ENCODE data around the gene ZGPAT.
"Not testable (repeated sequence)": the region's sequence is repeated elsewhere in the genome, so short reads cannot be mapped to it uniquely, and the experiment has no call there.

Gene ZGPAT

DNA sequence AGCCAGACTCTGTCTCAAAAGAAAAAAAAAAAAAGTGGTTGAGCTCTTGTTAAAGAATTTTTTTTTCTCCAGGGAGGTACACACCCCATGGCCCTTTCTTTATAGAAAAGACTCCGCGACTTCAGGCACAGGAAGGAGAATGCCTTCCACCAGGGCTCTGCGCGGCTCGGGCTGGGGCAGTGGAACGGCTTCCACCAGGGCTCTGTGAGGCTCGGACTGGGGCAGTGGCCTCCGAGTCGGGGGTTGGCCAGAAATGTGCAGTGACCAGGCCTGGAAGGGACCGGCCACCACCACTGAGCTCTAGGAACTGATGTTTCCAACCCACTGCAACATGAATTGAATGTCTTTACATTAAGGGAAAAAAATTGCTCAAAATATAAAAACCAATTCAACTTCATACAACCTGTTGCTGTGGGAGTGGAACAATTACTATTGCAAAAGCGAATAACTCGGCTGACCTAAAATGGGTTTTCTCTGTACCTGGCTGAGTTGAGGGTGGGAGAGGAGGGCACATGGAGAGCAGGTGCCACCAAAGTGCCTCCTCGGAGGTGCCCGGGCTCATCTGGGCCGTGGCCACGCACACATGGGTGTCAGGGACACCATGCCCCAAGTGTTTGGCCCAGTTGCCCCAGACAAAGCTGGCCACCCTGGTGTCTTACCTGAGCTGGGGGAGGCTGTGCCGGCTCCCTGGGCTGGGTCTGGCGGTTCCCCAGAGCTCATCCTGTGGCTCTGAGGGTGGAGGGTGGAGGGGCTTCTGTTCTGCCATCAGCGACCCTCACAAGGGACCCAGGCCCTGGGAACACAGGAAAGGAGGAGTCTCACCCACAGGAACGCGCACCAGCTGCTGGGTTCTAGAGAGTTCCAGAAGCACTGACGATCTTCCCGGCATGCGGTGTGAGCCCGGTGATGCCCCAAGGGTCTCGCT lies 61.0 kb downstream of the ZGPAT start:
- no peak for DNase-seq

DNA sequence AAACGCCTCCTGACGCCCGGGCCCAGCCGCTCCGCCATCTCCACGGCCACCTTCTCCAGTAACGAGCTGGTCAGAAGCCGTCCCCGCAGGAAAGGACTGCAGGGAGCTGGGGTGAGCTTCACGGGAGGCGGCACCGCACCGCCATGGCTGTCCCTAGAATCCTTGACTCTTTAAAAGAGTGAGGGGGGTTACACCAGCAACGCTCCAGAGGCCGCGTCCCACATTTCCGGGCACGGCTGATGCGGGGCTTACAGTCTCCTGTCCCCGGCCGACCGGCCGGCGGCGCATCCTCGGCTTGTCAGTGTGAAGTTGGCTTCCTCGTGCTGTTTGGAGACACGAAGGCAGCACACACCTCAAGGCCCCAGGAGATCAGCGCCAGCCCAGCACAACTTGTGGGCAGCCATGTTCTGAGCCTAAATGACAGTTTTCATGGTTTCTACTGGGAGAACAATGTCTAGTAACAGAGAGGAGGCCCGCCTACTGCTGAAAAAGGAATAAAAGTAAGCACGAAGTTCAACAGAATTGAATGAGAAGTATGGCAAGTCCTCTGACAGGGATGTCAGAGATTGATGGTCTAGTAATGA lies 62.1 kb downstream of the ZGPAT start:
- DNase-seq = no peak

DNA sequence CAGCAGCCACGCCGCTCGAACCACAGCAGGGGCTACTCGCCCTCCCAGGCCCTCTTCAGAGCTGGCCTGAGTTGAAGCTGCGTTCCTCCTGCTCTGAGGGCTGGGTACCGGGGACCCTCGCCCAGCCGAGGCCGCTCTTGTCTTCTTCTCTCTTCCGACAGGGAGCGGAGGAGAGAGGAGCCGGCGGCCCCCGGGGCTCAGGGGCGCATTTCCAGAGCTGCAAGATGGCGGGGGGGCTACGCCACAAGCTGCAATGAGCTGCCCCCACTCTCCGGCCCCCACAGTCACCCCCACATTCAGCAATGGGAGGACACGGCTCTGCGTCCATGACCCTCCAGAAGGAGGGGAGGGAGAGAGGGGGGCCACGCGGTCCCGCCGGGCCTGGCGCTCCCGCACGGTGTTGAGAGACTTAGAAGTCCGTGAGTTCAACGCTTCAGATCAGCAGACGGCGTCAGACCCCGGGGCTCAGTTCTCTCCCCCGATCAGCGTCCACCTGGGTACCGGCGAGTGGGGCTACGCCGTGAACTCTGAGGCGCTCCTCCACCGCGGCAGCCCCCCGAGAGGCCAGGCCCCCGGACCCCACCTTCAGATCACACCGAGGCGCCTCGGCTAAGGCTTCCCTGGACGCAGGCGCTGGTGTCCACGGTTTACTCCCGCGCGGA lies 63.3 kb downstream of the ZGPAT start:
- no peak for DNase-seq

DNA sequence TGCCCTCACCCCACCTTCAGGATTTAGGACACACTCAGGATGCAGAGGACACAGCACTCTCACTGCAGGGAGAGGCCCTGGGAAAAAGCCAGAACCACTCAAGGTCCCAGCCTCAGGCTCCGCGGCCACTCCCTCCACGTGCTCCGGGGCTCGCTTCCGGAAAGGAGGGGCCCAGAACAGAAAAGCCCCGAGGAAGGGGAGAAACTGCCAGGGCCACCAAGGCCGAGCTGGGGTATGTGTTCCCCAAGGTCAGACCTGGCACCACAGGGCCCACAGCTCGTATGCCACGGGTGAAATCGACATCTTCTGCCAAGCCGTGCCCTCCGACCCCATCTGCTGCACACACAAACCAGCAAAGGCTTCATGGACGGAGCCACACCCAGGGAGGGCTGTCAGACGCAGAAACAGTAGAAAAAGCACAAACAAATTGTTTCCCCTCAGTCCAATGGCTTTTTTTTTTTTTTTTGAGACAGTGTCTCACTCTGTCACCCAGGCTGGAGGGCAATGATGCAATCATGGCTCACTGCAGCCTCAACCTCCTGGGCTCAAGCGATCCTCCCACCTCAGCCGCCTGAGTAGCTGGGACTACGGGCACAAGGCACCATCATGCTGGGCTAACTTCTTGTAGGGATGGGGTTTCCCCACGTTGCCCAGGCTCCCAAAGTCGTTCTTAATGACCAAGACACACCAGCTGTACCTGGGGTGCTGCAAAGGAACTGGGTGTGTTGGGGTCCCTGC lies 65.1 kb downstream of the ZGPAT start:
- DNase-seq = no peak

DNA sequence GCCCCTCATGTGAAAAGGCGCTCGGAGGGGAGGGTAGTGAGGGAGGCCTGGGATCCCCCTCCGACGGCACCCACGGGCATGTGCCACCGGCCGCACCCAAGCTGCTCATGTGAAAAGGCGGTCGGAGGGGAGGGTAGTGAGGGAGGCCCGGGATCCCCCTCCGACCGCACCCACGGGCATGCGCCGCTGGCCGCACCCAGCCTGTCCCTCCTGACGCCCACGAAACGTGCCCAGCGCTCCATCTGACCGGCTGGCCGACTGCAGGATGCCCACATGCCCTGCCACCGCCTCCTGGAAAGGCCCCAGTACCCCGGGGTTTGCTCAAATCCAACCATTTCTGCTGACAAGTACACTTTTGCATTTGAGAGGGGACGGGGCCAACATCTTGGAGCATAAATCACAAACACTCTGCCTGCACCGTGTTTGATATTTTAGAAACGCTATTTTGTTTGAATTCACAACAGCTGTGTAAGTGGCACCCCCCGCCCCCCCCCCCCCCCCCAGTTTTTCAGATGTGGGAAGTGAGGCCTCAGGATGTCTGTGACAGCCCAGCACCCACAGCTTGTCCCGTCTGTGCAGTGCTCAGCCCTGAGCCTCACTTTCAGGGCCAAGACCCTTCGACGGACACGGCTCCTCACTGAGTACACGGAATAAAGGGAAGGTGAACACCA lies 65.9 kb downstream of the ZGPAT start:
- no peak for DNase-seq

DNA sequence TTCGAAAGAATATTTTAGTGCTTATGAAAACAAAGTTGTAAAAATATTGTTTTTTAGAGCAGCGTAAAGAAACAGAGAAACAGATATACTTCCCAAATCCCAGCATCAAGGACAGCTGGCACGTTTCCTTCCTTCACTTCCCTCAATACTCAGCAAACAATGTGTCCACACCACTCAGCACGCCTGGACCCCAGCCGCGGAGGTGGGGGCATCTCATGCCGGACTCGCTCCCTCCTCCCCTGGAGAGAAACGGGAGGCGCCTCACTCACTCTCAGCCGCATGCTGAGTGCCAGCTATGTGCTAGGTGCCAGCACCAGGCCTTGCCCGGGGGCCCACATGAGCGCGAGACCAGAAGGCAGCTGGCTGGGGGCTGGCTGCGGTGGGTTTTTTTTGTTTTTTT lies 66.5 kb downstream of the ZGPAT start:
- no peak for DNase-seq

DNA sequence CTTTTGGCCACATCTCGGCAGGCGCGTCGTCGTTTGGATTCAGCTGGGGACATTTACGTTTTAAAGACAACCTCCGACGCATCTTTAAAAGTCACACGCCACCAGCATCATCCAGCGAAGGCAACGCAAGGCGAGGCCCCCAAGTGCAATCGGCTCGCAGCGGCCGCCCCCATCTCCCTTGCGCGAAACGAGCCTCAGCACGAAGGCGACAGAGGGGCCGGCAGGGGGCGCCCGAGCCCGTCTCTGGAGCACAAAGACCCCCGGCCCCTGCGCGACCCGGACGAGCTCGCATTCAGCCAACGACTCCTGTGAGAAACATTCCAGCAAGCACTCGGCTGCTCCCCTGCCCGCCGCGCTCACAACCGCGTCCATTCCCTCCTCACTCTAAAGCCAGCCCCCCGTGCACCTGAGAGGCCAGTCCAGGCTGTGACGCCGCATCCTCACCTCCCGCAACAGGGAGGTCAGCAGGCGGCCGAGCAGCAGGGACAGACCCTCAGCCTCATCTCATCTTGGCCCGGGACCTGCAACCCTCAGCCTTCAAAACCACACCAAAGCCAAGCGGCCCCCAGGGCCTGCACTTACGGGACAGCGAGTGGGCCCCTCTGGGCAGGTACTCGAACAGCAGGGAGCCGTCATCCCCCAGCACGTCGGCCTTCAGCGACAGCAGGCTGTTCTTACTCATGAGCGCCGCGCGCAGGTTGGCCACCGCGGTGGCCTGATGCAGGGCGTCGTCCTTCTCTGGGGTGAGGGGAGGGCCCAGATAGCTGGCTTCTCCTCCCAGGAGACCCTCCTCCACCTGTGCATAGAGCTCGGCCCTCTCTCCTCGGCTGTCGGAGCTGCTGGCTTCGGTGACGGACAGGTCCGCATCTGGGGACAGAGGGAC lies 67.5 kb downstream of the ZGPAT start:
- DNase-seq = no peak

DNA sequence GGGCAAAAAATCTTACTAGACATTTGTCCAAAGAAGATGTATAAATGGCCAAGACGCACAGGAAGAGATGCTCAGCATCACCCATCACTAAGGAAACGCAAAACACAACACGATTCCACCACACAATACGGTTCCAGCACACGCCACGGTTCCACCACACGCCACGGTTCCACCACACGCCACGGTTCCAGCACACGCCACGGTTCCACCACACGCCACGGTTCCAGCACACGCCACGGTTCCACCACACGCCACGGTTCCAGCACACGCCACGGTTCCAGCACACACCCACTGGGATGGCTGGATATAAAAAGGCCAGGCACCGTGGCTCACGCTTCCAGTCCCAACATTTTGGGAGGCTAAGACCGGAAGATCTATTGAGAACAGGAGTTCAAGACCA lies 69.0 kb downstream of the ZGPAT start:
- not testable (repeated sequence) for DNase-seq

DNA sequence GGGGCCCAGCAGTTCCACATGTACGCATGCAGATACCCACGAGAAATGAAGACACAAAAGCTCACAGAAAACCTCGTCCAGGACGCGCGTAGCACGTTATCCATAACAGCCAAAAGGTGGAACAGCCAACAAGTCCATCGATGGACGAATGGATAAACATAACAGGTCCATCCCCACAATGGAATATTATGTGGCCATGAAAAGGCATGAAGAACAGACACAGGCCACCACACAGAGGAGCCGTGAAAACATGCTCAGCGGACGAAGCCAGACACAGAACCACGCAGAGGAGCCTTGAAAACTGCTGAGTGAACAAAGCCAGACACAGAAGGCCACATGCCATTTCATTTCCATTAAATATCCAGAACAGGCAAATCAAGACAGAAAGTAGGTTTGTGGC lies 69.8 kb downstream of the ZGPAT start:
- DNase-seq = no peak

DNA sequence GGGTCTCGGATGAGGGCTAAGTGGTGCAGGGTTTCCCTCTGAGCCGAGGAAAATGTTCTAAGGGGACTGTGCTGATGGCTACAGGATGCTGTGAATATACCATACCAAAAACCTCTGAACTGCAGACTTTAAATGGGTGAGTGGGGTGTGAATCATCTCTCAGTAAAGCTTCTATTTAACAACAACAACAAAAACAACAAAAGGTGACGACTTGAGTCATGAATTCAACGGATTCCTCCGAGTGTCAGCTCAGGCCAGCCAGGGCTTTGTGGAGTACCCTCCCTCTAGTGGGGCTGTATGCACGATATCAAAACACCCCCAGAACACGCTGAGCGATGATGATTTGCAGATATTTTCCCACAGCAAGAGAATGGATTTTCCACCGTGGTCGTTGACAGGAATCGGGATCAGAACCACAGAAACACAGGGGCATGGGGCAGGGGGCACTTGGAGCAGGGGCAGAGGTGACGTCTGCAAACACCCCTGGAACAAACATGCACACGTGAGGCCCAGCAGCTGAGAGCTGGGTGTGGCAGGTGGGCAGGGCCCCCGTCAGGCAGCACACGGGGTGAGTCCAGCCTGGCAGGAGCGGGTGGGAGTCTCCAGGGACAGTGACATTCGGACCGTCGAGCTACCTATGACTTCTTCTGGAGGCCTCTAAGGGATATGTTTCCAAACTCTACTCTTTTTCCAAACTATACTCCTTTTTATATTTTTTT lies 70.4 kb downstream of the ZGPAT start:
- no peak for DNase-seq

DNA sequence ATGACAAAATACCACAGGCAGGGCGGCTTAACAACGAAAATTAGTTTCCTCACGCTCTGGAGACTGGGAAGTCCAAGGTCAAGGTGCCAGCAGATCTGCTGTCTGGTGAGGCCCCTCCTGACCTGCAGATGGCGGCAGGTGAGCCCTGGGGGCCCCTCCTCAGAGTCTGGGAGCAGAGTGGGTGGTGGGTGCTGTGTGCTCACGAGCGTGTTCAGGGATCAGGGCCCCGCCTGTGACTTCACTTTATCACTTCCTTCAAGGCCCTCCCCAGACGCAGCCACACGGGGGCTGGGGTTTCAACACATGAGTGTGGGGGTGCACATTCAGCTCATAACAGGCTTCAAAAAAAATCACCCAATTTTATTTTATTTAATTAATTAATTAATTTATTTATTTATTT lies 71.0 kb downstream of the ZGPAT start:
- no peak for DNase-seq

DNA sequence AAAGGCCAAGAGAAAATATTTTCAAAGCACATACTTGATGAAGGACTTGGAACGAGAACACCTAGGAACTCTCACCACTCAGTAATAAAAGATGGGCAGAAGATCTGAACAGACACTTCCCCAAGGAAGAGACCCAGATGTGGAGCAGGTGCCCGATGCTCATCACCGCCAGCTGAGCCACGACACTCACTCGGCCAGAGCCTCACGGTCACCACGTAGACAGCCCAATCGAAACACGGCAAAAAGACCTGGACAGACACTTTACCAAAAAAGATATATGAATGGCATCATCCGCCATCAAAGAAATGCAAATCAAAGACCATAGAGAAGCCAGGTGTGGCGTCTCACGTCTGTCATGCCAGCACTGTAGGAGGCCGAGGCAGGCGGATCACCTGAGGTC lies 73.3 kb downstream of the ZGPAT start:
- no peak for DNase-seq

DNA sequence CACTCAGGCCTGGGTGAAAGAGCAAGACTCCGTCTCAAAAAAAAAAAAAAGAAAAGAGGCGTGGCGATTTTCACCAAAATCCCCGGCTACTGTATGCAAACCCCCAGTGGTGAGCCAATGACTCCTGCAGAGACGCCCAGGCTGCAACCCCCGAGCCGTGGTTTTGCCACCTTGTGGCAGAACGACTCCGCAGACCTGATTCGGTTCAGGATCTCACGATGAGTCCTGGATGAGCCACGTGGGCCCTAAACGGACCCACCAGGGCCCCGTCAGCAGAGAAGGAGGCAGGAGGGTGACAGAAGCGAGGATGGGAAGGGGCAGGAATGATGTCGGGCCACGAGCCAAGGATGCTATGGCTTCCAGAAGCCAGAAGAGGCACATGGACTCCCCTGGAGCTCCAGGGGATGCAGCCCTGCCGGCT lies 74.2 kb downstream of the ZGPAT start:
- DNase-seq = no peak

DNA sequence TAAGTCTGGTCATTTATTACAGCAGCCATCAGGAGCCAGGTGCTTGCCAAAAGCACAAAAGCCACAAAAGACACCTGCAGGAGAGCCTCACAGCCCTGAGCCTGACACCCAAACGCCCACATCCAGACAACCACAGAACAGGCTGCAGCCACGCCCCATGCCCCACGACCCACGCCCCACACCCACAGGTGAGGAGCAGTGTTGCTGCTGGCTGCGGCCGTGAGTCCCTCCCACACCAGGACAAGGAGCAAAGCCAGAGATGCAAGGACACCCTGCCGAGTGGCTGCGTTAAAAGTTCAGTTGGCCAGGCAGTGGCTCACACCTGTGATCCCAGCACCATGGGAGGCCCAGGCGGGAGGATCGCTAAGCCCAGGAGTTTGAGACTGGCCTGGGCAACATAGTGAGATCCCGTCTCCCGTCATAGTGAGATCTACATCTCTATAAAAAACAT lies 74.7 kb downstream of the ZGPAT start:
- no peak for DNase-seq

DNA sequence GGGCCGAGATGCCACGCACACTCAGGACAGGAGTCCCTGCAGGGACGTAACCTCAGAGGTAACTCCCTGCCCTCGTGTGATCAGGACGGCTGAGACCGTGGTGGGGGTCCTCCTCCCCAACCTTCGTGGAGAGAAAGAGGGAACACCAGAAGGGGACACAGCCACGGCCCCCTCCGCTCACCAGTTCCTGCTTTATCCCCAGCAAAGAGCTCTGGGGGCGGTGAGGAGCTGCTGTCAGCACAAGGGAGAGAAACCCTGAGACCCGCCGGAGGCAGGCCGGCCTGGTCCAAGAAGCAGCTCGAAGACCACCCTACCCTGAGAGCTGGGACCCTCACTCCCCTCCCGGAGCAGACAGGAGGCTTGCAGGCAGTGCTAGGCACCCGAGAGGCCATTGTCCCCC lies 76.1 kb downstream of the ZGPAT start:
- no peak for DNase-seq

DNA sequence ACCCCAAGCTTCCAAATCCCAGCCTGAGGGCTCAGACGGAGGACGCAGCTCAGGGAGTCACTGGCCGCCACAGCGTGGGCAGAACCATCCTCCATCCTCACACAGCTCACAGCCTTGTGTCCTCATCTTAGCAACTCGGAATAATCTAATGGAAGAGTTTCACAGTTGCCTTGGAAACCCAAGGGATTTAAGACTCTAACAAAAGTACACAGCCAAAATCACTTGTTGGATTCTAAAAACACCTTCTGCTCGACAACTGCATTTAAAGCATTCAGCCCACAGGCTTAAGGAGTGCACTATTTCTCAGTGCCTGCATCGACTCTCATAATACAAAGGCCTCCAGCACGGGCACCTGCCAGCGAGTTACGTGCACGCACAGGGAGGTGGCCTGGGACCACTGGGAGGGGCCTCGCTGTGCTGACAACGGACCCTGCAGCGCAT lies 77.9 kb downstream of the ZGPAT start:
- no peak for DNase-seq
